NCI-H2029 treated with DMSO at 0.1 percent for 48 hours (cell line): Measurements from ENCODE around the gene LY6G5B.

Experiments
- DNase-seq: peaks from one replicate; lab custom pipeline; 2025; lab: John Stamatoyannopoulos, UW

The LY6G5B gene

GRCh38 chr6:31669676-31670075 is at the start of gene LY6G5B:
LY6G5B (plus strand) TSS chr6:31669976; CDS start chr6:31670951, 975 bp downstream.
- no peak for DNase-seq

- peak; percentile 75 for DNase-seq
Measured at GRCh38 chr6:31620586-31621319, 49.0 kb upstream of the LY6G5B start, which contains the start of gene PRRC2A. PRRC2A (plus strand) TSS chr6:31620715; CDS start chr6:31622790, 2,075 bp downstream.

GRCh38 chr6:31621320-31621939 is 48.3 kb upstream of the LY6G5B start:
- DNase-seq: no peak

GRCh38 chr6:31621991-31622390 is 47.8 kb upstream of the LY6G5B start:
- DNase-seq: no peak

GRCh38 chr6:31622684-31623091 is 47.1 kb upstream of the LY6G5B start:
- DNase-seq: no peak

GRCh38 chr6:31624070-31624469 is 45.7 kb upstream of the LY6G5B start:
- no peak for DNase-seq

- no peak for DNase-seq
Measured at GRCh38 chr6:31626952-31627351, 42.8 kb upstream of the LY6G5B start.

- no peak for DNase-seq
Measured at GRCh38 chr6:31627690-31628287, 42.0 kb upstream of the LY6G5B start.

GRCh38 chr6:31629014-31629413 is 40.8 kb upstream of the LY6G5B start:
- DNase-seq: no peak

- DNase-seq: no peak
Measured at GRCh38 chr6:31630177-31630934, 39.4 kb upstream of the LY6G5B start.

GRCh38 chr6:31631209-31631608 is 38.6 kb upstream of the LY6G5B start:
- no peak for DNase-seq

- DNase-seq: no peak
Measured at GRCh38 chr6:31631681-31632278, 38.0 kb upstream of the LY6G5B start.

- no peak for DNase-seq
Measured at GRCh38 chr6:31632279-31632946, 37.4 kb upstream of the LY6G5B start.

GRCh38 chr6:31633447-31633846 is 36.3 kb upstream of the LY6G5B start:
- no peak for DNase-seq

- DNase-seq: no peak
Measured at GRCh38 chr6:31634131-31634530, 35.6 kb upstream of the LY6G5B start.

GRCh38 chr6:31634969-31635575 is 34.7 kb upstream of the LY6G5B start:
- no peak for DNase-seq

GRCh38 chr6:31636698-31637596 is 32.8 kb upstream of the LY6G5B start:
- no peak for DNase-seq

- DNase-seq: no peak
Measured at GRCh38 chr6:31639043-31639442, 30.7 kb upstream of the LY6G5B start.

GRCh38 chr6:31639449-31639861 is 30.3 kb upstream of the LY6G5B start:
- no peak for DNase-seq

GRCh38 chr6:31640612-31641011 is 29.2 kb upstream of the LY6G5B start:
- no peak for DNase-seq
